Large intestine (tissue), 3 donors: ENCODE results near the gene SLC35E1. TPM values are rescaled to one million over a fixed set of nuclear protein-coding genes. Genes with fewer than 3 reads are reported as not detected.

ENCODE experiments used
- DNase-seq, 2 donors: peaks; one replicate each; pipeline versions ENCODE4 v3.0.0 to v3.0.0-alpha.2; 2013
- H3K27ac ChIP-seq: one replicate; pipeline ENCODE4 v1.5.1; 2013; ENCODE audit warnings: low read length
- H3K27me3 ChIP-seq: 2 replicates; pipeline ENCODE4 v1.6.1; 2013; ENCODE audit warnings: low read length; ENCODE audit not compliant: control insufficient read depth, insufficient read depth
- H3K36me3 ChIP-seq: 2 replicates; pipeline ENCODE4 v1.6.1; 2013; ENCODE audit warnings: low read length; ENCODE audit not compliant: control insufficient read depth, insufficient read depth
- H3K4me1 ChIP-seq: one replicate; pipeline ENCODE4 v1.6.1; 2013; ENCODE audit warnings: low read length; ENCODE audit not compliant: control insufficient read depth, insufficient read depth
- H3K4me3 ChIP-seq: one replicate; pipeline ENCODE4 v1.5.1; 2013; ENCODE audit warnings: low read length
- H3K9me3 ChIP-seq: one replicate; pipeline ENCODE4 v1.6.1; 2013; ENCODE audit warnings: mild to moderate bottlenecking, low read depth, low read length, moderate library complexity; ENCODE audit not compliant: control insufficient read depth
- WGBS: methylation state at CpG from one replicate; pipeline ENCODE4 v1.1.5; 2013; ENCODE audit warnings: low lambda C conversion rate; ENCODE audit not compliant: insufficient coverage; 5-methylcytosine and 5-hydroxymethylcytosine counted together
- polyA plus RNA-seq: library from polyadenylated mRNA; unstranded; fragments of 120-200 nt; gene quantifications from one replicate; pipeline ENCODE4 v1.2.1, GENCODE V29; 2013

SLC35E1 gene
- polyA plus RNA-seq, 1 donor: 34.0 TPM

DNA sequence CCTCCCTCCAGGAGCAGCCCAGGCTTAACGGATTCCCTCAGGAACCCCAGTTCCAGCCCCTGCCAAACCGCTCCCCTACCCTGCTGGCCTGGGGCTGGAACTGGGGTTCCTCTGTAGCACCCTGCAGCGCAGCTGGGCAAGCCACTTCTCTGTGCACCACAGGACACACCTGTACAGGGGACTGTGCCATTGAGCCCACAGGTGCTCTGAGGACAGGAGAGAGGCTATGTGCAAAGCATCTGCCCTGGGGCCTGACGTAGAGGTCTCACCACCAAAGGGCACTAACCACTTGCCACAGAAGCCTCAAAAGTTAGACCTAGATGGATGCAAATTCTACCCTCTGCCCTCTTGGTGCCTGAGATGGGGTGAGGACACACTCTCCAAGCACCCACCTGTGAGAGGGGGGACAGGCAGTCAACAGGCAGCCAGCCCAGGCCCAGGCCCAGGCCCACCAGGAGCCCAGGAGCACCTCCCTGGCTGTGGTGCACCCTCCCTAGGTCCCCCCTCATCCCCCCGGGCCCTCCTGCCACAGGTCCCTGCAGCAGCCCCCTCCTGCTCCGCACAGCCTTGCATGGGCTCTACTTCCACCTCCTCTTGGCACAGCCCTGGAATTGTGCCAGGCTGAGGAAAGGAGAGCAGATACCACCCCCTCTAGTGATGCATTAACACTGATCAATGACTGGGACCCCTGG is 27.6 kb upstream of the SLC35E1 start:
- no peaks in the 10 kb centered on the region for H3K4me1 ChIP-seq
- DNase-seq: no peak
- no peaks in the 10 kb centered on the region for H3K36me3 ChIP-seq
- no peak overlapping the region for H3K27ac ChIP-seq
- no peak overlapping the region for H3K4me3 ChIP-seq
- H3K27me3 ChIP-seq: no peaks in the 10 kb centered on the region
- H3K9me3 ChIP-seq: no peaks in the 10 kb centered on the region
- no CpG with 5 or more reads among the region's 6 CpGs for WGBS

DNA sequence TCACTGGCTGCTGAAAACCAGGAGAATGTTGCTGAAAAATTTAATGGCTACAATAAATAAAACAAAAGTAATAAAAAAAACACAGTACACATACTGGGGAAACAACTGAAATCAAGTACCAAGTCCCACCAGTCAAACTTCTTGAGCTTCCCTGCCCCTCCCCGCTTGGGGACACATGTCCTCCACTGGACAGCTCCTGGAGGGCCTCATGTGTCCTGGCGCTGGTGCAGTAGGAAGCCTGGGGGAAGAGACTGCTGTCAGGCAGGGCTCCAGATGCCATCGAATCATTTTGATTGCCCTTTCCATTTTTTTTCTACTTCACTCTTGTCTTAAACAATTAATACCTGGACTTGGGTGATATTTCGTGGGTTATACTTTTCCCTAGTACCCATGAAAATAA is 26.6 kb upstream of the SLC35E1 start:
- no peaks in the 10 kb centered on the region for H3K4me1 ChIP-seq
- H3K27ac ChIP-seq: no peak overlapping the region
- H3K9me3 ChIP-seq: no peaks in the 10 kb centered on the region
- no peak overlapping the region for H3K4me3 ChIP-seq
- WGBS: 60% methylated on average over 1 of the region's 4 CpGs
- DNase-seq: no peak
- no peaks in the 10 kb centered on the region for H3K36me3 ChIP-seq
- no peaks in the 10 kb centered on the region for H3K27me3 ChIP-seq

DNA sequence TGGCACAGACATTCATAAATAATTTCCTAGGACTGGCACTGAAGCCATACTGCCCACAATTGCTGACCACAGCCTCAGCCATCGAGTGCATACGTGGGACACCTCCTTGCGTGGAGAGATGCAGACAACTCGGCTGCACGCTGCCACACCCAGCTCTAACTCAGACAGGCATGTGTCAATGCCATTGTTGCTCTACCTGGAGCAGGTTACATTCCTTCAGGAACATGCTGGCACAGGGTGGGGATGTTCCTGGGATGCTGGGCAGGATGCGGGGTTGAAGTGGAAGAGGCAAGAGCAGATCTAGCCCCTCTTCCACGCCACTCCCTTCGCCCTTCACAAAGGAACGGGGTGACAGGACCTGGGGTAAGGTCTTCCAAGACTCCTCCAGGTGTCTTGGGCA is 24.2 kb upstream of the SLC35E1 start:
- Histone ChIP-seq H3K4me3 (no peak overlapping the region), H3K27me3 (no peaks in the 10 kb centered on the region), H3K4me1 (no peaks in the 10 kb centered on the region), H3K36me3 (no peaks in the 10 kb centered on the region), H3K9me3 (no peaks in the 10 kb centered on the region), H3K27ac (no peak overlapping the region)
- DNase-seq: no peak
- WGBS: no CpG with 5 or more reads among the region's 9 CpGs

DNA sequence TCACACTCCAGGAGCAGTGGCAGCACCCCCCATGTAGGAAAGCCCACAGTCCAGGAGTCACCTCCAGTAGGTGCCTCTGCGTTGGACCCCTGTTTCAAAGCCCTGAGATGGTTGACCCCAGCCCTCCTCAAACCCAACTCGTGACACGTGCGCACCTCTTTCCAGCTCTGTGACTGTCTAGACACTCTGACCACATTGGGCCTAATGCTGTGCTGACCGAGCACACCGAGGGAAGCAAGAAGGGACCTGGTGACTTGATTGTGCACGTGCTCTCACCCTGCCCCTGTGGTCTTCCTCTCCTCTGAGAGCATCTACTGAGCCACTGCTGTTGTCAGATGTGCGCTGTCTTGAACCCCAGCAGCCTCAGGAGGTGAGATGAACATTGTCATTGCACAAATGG is 22.9 kb upstream of the SLC35E1 start:
- no peak overlapping the region for H3K4me3 ChIP-seq
- WGBS: no CpG with 5 or more reads among the region's 8 CpGs
- H3K36me3 ChIP-seq: no peaks in the 10 kb centered on the region
- no peaks in the 10 kb centered on the region for H3K4me1 ChIP-seq
- no peak for DNase-seq
- H3K27ac ChIP-seq: no peak overlapping the region
- no peaks in the 10 kb centered on the region for H3K9me3 ChIP-seq
- H3K27me3 ChIP-seq: no peaks in the 10 kb centered on the region

DNA sequence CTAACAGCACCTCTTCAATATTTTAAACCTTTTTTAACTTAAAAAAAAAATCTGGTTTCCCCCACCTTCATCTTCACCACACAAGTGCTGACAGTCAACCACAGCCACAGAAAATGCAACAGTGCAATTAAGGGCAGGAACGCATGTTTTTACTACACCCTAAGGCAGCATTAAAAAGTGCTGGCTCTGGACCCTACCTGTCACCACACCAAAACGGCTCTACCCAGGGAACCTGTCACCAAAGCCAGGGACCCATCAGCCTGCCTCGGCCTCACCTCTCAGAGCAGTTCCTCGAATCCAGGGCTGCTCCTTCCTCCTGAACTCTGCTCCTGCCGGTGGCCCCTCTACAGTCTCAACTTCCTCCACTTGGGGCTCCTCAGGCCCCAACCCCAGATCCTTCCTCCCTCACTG is 22.5 kb upstream of the SLC35E1 start:
- Histone ChIP-seq H3K27me3 (no peaks in the 10 kb centered on the region), H3K4me3 (no peak overlapping the region), H3K36me3 (no peaks in the 10 kb centered on the region), H3K4me1 (no peaks in the 10 kb centered on the region), H3K9me3 (no peaks in the 10 kb centered on the region), H3K27ac (no peak overlapping the region)
- no peak for DNase-seq
- WGBS: no CpG with 5 or more reads among the region's 5 CpGs

DNA sequence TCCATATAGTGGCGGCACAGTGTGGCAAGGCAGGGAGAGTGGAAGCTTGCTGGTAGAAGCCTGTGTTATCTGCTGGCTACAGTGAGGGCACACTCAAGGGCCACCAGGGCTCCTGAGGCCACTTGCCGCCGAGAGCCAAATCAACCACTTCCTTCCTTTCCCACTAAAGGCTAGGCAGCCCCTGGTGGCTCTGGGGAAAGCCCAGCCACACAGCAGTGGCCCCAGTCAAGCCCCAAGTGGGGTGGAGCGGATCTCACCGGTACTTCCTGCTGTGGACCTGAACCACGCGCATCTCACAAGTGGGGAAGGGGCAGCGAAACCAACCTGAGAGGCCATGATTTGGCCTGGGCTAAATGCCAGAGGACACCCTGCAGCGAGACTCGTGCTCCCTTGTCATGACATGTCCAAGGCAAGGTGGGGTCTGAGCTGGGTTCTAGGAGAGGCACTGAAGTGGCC is 21.9 kb upstream of the SLC35E1 start:
- H3K27ac ChIP-seq: no peak overlapping the region
- H3K27me3 ChIP-seq: no peaks in the 10 kb centered on the region
- no peaks in the 10 kb centered on the region for H3K9me3 ChIP-seq
- no peaks in the 10 kb centered on the region for H3K36me3 ChIP-seq
- DNase-seq: no peak
- H3K4me3 ChIP-seq: no peak overlapping the region
- WGBS: 100% methylated on average over 1 of the region's 10 CpGs
- H3K4me1 ChIP-seq: no peaks in the 10 kb centered on the region

DNA sequence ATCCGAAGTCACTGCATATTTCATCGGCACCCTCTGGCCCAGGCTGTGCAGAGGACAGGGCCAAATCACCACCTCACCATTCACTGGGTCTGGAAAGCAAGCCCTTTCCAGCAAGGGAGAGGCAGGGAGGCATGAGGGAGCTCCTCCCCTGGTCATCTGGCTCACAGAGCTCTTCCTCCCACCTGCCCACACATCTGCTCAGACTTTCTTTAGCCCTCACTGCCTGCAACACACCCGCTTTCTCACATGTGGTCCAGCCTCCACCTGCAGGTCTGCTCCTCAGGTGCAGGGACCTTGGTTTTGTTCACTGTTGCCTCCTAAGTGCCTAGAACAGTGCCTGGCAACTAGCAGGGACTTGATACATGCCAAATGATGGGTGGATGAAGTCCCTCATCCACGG is 21.0 kb upstream of the SLC35E1 start:
- Histone ChIP-seq H3K36me3 (no peaks in the 10 kb centered on the region), H3K27ac (no peak overlapping the region), H3K9me3 (no peaks in the 10 kb centered on the region), H3K4me3 (no peak overlapping the region), H3K4me1 (peaks cover 2% of the 10 kb centered on the region), H3K27me3 (no peaks in the 10 kb centered on the region)
- no peak for DNase-seq
- WGBS: no CpG with 5 or more reads among the region's 4 CpGs

- Histone ChIP-seq H3K4me1 (peaks cover 8% of the 10 kb centered on the region), H3K27me3 (no peaks in the 10 kb centered on the region), H3K36me3 (no peaks in the 10 kb centered on the region), H3K27ac (no peak overlapping the region), H3K9me3 (no peaks in the 10 kb centered on the region), H3K4me3 (no peak overlapping the region)
- WGBS: 100% methylated on average over 1 of the region's 10 CpGs
- DNase-seq: no peak
Measured at GRCh38 chr19:16591803-16592556, 19.8 kb upstream of the SLC35E1 start.

GRCh38 chr19:16590876-16591802 is 18.9 kb upstream of the SLC35E1 start:
- Histone ChIP-seq H3K27me3 (no peaks in the 10 kb centered on the region), H3K36me3 (no peaks in the 10 kb centered on the region), H3K4me1 (peaks cover 11% of the 10 kb centered on the region), H3K27ac (no peak overlapping the region), H3K4me3 (no peak overlapping the region), H3K9me3 (no peaks in the 10 kb centered on the region)
- DNase-seq: no peak
- WGBS: 90% methylated on average over 2 of the region's 9 CpGs

DNA sequence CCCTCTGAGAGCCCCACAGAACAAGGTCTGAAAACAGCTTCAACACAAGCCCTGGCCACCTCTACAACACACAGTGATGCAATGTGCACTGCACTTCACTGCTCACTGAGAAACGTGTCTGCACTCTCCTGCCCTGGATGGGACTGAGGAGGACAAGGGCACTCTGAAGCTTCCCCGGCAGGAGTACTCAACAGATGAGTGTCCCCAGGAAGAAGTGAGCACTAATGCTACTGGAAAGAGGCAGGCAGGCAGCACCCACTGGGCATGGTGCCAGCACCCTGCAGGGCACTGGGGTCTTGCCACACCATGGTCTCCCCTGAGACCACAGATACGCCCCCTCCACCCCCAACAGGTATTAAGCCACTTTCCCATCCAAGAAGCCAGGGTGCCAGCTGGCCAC is 17.7 kb upstream of the SLC35E1 start:
- Histone ChIP-seq H3K9me3 (no peaks in the 10 kb centered on the region), H3K27ac (no peak overlapping the region), H3K36me3 (no peaks in the 10 kb centered on the region), H3K27me3 (no peaks in the 10 kb centered on the region), H3K4me1 (peaks cover 21% of the 10 kb centered on the region), H3K4me3 (no peak overlapping the region)
- no peak for DNase-seq
- no CpG with 5 or more reads among the region's 3 CpGs for WGBS
